NK-92 (cell line): Measurements from ENCODE around the gene GRK4.
A peak's percentile ranks its signal among the peaks of the same experiment; 100 is the strongest.

Experiments used
- DNase-seq: peaks from one replicate; lab custom pipeline; 2025; ENCODE audit not compliant: unreplicated experiment; lab: John Stamatoyannopoulos, UW

The GRK4 gene

DNA sequence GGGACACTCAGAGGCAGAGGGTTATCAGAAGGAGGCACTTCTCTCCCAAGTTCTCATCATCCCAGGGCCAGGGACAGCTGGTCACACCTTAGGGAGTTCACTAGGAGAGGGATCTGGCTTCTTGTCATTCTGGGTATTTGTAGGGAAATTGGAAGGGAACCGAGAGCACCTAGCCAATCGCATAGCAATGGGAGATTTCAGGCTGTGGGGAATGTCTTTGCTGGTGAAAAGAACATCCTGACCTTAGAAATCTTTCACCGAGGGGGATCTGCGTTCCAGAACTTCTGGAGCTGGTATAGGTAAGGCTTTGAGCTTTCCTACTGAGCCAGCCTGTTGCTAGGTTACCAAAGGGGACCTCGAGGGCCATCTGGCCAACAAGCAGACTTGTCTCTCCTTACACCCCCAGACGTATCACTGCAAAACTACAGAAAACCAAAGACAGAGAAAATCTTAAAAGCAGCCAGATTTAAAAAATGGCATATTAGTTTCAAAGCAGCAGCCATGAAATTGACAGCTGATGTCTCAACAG, 104.2 kb downstream of the GRK4 start:
- no peak for DNase-seq

DNA sequence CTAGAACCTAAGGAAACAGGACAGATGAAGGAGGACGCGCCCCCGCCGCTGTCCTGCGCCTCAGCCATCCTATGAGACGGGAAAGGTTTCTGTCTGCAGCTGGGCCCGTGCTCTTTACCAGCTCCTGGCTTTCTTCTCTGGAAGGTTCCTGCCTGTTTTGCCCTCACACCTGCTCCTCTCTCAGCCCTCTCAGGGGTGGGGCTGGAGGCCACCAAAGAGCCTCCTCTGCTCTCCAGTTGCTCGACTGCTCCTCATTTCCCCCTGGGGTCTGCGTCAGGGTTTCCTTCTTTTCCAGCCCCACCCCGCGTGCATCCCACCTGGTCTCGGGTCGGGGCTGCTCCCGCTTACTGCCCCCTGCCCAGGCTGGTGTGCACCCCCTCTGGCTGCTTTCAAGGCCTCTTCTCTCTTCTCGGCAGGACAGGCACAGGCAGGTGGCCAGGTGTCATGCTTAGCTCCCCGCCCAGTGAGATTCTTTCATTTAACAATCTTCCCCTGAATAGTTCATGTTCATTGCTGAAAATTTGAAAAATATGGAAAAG, 106.4 kb downstream of the GRK4 start:
- no peak for DNase-seq

GRCh38 chr4:3070709-3071500, 107.5 kb downstream of the GRK4 start:
- no peak for DNase-seq

GRCh38 chr4:3071811-3072210, 108.4 kb downstream of the GRK4 start:
- DNase-seq = no peak

DNA sequence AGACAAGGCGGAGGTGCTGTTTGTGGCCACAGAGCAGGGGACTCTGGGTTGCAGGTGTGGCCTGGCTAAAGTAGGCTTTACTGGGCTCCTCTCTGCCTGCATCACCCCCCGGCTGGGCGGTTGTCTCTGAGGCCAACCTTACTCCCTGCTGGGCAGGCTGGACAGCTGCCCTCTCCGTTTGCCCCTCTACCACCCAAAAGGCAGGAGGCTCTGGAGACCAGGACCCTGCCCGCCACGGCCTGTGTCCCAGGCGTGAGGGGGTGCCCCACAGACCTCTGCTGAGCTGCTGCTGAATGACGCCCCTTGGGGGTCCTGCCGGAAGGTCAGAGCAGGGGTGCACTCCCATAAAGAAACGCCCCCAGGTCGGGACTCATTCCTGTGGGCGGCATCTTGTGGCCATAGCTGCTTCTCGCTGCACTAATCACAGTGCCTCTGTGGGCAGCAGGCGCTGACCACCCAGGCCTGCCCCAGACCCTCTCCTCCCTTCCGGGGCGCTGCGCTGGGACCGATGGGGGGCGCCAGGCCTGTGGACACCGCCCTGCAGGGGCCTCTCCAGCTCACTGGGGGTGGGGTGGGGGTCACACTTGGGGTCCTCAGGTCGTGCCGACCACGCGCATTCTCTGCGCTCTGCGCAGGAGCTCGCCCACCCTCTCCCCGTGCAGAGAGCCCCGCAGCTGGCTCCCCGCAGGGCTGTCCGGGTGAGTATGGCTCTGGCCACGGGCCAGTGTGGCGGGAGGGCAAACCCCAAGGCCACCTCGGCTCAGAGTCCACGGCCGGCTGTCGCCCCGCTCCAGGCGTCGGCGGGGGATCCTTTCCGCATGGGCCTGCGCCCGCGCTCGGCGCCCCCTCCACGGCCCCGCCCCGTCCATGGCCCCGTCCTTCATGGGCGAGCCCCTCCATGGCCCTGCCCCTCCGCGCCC, 110.0 kb downstream of the GRK4 start:
- no peak for DNase-seq

DNA sequence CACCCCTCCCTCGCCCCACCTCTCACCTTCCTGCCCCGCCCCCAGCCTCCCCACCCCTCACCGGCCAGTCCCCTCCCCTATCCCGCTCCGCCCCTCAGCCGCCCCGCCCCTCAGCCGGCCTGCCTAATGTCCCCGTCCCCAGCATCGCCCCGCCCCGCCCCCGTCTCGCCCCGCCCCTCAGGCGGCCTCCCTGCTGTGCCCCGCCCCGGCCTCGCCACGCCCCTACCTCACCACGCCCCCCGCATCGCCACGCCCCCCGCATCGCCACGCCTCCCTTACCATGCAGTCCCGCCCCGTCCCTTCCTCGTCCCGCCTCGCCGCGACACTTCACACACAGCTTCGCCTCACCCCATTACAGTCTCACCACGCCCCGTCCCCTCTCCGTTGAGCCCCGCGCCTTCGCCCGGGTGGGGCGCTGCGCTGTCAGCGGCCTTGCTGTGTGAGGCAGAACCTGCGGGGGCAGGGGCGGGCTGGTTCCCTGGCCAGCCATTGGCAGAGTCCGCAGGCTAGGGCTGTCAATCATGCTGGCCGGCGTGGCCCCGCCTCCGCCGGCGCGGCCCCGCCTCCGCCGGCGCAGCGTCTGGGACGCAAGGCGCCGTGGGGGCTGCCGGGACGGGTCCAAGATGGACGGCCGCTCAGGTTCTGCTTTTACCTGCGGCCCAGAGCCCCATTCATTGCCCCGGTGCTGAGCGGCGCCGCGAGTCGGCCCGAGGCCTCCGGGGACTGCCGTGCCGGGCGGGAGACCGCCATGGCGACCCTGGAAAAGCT, 110.9 kb downstream of the GRK4 start, which contains the start of the genes HTT and HTT-AS:
Gene HTT (plus strand): TSS at position 604 of the 768 bp plus-strand sequence. CDS start 145 bp downstream, at position 749.
Gene HTT-AS (minus strand): TSS at position 461 of the 768 bp plus-strand sequence.
- peak; percentile 82 for DNase-seq

- no peak for DNase-seq
These were observed 111.7 kb downstream of the GRK4 start for GRCh38 chr4:3074846-3075651.

- no peak for DNase-seq
These were observed 112.2 kb downstream of the GRK4 start for GRCh38 chr4:3075652-3075981.

- no peak for DNase-seq
These were observed 114.4 kb downstream of the GRK4 start for GRCh38 chr4:3077796-3078195.

GRCh38 chr4:3079694-3080123, 116.3 kb downstream of the GRK4 start:
- no peak for DNase-seq

- no peak for DNase-seq
These were observed 119.6 kb downstream of the GRK4 start for GRCh38 chr4:3082925-3083515.

- DNase-seq = no peak
These were observed 120.4 kb downstream of the GRK4 start for GRCh38 chr4:3083732-3084131.

- no peak for DNase-seq
These were observed 122.7 kb downstream of the GRK4 start for GRCh38 chr4:3085948-3086670.

DNA sequence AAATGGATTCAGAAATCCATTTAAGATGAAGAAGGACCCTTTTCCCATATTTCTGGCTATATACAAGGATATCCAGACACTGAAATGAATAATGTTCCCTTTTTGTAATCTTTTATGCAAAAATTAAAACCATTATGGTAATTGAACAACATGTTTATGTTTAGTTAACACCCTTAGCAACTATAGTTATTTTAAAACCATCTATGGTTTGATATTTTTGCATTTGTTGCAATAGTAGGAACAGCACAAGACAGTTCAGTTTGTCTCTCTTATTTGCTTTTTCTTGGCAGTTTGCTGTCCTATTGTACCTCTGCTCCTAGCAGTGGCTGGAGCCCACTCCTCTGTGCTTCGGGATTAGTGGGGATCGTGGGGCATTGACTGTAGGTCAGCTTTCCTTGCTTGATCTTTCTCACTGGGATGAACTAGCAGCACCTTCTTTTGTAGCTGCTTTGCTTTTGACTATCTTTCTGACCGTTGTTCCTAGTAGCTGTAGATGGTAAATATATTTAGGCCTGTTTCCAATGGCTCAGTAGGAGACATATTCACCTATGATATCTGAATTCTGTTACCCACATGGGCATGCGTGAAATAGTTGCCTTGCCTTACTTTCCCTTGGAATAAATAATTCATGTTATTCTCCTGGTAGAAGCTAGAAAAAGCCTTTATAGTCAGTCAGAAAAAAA, 123.9 kb downstream of the GRK4 start:
- DNase-seq = no peak
